Aorta (tissue), 5 donors: Measurements from ENCODE around the gene BPTF. TPM values are rescaled to one million over a fixed set of nuclear protein-coding genes. Genes with fewer than 3 reads are reported as not detected.
"Not testable (repeated sequence)": the region's sequence is repeated elsewhere in the genome, so short reads cannot be mapped to it uniquely, and the experiment has no call there.

Source experiments
- ATAC-seq: fragments of 200-7000 bp; cut with Tn5 transposase; one replicate; pipeline ENCODE4 v1.9.1; 2022; ENCODE audit warnings: moderate library complexity; ENCODE audit not compliant: low FRiP score
- DNase-seq, 2 donors: peaks; one replicate each; pipeline ENCODE4 v3.0.0-alpha.2; 2020
- H3K27ac ChIP-seq, 2 donors: one replicate each; pipeline ENCODE4 v1.5.1; 2013; ENCODE audit warnings: low read length in 2 of 2, mild to moderate bottlenecking in 2 of 2, moderate library complexity in 2 of 2, control low read depth in 1 of 2, inconsistent platforms in 1 of 2, low read depth in 1 of 2
- H3K27me3 ChIP-seq, 2 donors: one replicate each; pipeline ENCODE4 v1.6.1; 2013; ENCODE audit warnings: control low read depth in 1 of 2, low read length in 1 of 2, mild to moderate bottlenecking in 1 of 2, moderate library complexity in 1 of 2; ENCODE audit not compliant: insufficient read depth in 2 of 2, control insufficient read depth in 1 of 2
- H3K36me3 ChIP-seq, 2 donors: one replicate each; pipeline ENCODE4 v1.6.1; 2013; ENCODE audit warnings: control low read depth in 1 of 2, low read length in 1 of 2, mild to moderate bottlenecking in 1 of 2; ENCODE audit not compliant: insufficient read depth in 2 of 2, control insufficient read depth in 1 of 2
- H3K4me1 ChIP-seq, 2 donors: one replicate each; pipeline ENCODE4 v1.6.1; 2013; ENCODE audit warnings: low read length in 2 of 2, control low read depth in 1 of 2, mild to moderate bottlenecking in 1 of 2, moderate library complexity in 1 of 2; ENCODE audit not compliant: insufficient read depth in 2 of 2, control insufficient read depth in 1 of 2
- H3K4me3 ChIP-seq, 2 donors: one replicate each; pipeline ENCODE4 v1.5.1; 2013; ENCODE audit warnings: low read length in 2 of 2, control low read depth in 1 of 2, mild to moderate bottlenecking in 1 of 2
- H3K9me3 ChIP-seq: one replicate; pipeline ENCODE4 v1.6.1; 2013; ENCODE audit warnings: mild to moderate bottlenecking, low read length; ENCODE audit not compliant: control insufficient read depth
- WGBS, 2 donors: extraction: QIAGEN DNeasy Blood & Tissue Kit; methylation state at CpG; one replicate each; pipeline ENCODE4 v1.1.7; 2013; 5-methylcytosine and 5-hydroxymethylcytosine counted together
- intact Hi-C, 2 donors: fragments of 100-400 bp; cut with DNase I; formaldehyde crosslinking; loops; one replicate each; pipeline versions ENCODE4 v1.14.2 to v1.15.0; 2022
- polyA plus RNA-seq, 2 donors: library from polyadenylated mRNA; stranded (reverse); fragments of 200-250 nt; gene quantifications; one replicate each; pipeline ENCODE4 v1.2.3, GENCODE V29; 2013
- total RNA-seq, 2 donors: library from RNA; stranded (reverse); fragmentation: NEBNext Ultra II Directional; extraction: Animal tissue kit (Norgen Biotek cat#: 25700); gene quantifications; one replicate each; pipeline ENCODE4 v1.2.1, GENCODE V29; 2021
- donor health status: healthy with polysubstance abuse.
- donor health status: Bipolar disorder and iron deficiency.
- donor health status: DM: no; HTN: no; CAD: no.
- donor health status: DM: no; HTN: no; CAD: no.
- donor health status: DM: yes; HTN: yes; CAD: no.

BPTF gene
- total and polyA plus RNA-seq, 4 donors, result 17.8 to 121 (median 54.2) TPM

DNA sequence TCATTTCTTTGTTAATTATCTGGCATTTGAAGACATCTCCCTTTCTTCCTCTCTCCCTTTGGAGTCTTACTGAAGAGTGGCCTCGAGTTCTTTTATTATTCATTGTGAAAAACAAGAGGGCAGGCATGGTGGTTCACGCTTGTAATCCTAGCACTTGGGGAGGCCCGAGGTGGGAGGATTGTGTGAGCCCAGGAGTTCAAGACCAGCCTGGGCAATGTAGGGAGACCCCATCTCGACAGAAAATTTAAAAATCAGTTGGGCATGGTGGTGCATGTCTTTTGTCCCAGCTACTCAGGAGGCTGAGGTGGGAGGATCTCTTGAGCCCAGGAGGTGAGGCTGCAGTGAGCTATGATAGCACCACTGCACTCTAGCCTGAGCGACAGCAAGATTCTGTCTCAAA lies 20.1 kb downstream of the BPTF start:
- H3K27ac ChIP-seq, result no peak overlapping the region
- ATAC-seq (no peak), DNase-seq (no peak)
- intact Hi-C loops, result no loop called here
- no peaks in the 10 kb centered on the region for H3K27me3 ChIP-seq
- no peak overlapping the region for H3K4me3 ChIP-seq
- no peaks in the 10 kb centered on the region for H3K36me3 ChIP-seq
- 88 to 95% methylated on average over 5 of the region's 5 CpGs for WGBS, 2 donors
- H3K9me3 ChIP-seq, result no peaks in the 10 kb centered on the region
- H3K4me1 ChIP-seq, result no peaks in the 10 kb centered on the region

DNA sequence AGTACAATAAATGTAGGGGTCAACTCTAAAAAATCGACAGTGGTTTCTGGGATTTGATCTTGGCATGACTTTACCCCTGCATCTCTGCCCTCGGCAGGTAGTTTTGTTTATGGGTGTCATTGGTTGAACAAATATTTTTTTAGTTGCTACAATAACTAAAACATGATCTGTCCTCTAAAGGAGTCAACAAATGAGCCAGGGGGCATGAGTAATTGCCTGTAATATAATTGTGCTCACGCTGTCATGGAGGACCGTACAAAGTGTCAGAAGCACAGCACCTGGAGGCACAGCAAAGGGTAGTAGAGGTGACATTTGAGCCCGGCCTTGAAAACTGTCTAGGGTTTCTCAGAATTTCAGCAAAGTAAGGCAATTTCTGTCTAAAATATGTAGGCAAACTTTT lies 22.9 kb downstream of the BPTF start:
- ATAC-seq, H3K27ac ChIP-seq, intact Hi-C loops, H3K4me3 ChIP-seq, H3K27me3 ChIP-seq, H3K4me1 ChIP-seq, H3K9me3 ChIP-seq, DNase-seq, H3K36me3 ChIP-seq: not testable (repeated sequence)
- 90 to 93% methylated on average over 5 of the region's 5 CpGs for WGBS, 2 donors

DNA sequence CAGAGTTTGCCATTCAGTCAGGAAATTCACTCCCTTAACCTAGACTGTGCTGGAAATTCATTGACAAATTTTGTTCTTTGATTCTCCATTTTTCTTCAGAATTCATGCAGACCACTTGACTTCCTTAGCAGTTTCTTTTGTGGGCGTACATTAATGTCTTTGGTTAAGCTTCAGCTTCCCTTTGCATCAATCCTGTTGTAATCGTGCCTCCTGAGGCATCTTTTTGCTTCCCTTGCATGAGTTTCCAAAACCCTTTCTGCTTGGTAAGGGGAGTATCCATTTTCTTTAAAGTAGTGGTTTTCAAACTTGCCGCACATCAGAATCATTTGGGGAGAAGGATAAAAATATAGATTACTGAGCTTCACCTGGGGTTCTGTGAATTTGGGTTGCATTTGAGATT lies 23.5 kb downstream of the BPTF start:
- H3K4me3 ChIP-seq, H3K27me3 ChIP-seq, H3K4me1 ChIP-seq, DNase-seq, ATAC-seq, H3K36me3 ChIP-seq, H3K9me3 ChIP-seq, intact Hi-C loops, H3K27ac ChIP-seq: not testable (repeated sequence)
- 94% methylated on average over 3 of the region's 3 CpGs for WGBS, 2 donors

DNA sequence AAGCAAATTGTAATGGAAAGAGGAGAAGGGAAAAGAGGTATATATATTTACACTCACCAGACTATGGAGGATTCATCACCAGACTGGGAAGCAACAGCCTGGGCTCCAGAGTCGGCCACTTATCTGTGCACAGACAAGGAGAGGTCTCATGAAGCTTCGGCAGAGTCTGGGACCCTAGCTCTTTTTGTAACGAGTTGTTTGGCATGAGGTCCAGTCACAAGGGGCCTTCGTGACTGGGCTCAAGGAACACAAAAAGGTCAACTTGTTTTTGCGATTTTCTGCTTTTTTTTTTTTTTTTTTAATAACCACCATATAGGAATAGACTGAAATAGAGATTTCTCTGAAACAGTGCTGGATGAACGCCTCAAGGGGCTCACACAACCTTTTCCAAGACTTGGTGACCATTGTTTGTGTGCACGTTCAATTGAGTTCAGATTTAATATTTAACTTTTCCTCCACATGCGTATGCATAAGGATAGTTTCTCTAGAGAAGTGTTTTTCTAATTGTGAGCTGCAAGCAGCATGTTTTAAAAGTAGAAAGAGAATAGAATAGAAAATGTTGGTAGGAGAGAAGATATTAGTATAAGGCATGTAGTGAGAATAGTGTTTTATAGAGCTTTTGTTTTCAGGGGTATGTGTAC lies 25.8 kb downstream of the BPTF start:
- Histone ChIP-seq H3K4me3 (no peak overlapping the region), H3K36me3 (peaks cover 0 to 2% of the 10 kb centered on the region in 2 donors), H3K9me3 (no peaks in the 10 kb centered on the region), H3K27me3 (no peaks in the 10 kb centered on the region), H3K4me1 (no peaks in the 10 kb centered on the region), H3K27ac (no peak overlapping the region)
- no peak for ATAC-seq
- DNase-seq, result no peak
- 69 to 76% methylated on average over 8 of the region's 8 CpGs for WGBS, 2 donors
- intact Hi-C loops, result no loop called here

DNA sequence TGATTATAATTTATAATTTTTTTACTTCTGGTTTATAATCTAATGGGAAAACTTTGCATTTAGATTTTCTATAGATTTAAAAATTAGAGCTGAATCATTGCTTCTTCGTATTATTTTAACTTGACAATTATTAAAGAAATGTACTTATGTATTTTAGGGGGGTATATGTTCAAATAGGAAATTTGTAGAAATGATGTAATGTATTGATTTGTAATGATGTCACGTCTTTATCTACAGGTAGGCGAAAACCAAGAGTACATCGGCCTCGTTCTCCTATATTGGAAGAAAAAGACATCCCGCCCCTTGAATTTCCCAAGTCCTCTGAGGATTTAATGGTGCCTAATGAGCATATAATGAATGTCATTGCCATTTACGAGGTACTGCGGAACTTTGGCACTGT lies 28.4 kb downstream of the BPTF start:
- H3K36me3 ChIP-seq, result peaks cover 0 to 2% of the 10 kb centered on the region in 2 donors
- H3K4me1 ChIP-seq, result no peaks in the 10 kb centered on the region
- H3K4me3 ChIP-seq, result no peak overlapping the region
- 93 to 94% methylated on average over 8 of the region's 8 CpGs for WGBS, 2 donors
- H3K9me3 ChIP-seq, result no peaks in the 10 kb centered on the region
- no peaks in the 10 kb centered on the region for H3K27me3 ChIP-seq
- H3K27ac ChIP-seq, result no peak overlapping the region
- DNase-seq (no peak), ATAC-seq (no peak)
- intact Hi-C loops, result no loop called here

DNA sequence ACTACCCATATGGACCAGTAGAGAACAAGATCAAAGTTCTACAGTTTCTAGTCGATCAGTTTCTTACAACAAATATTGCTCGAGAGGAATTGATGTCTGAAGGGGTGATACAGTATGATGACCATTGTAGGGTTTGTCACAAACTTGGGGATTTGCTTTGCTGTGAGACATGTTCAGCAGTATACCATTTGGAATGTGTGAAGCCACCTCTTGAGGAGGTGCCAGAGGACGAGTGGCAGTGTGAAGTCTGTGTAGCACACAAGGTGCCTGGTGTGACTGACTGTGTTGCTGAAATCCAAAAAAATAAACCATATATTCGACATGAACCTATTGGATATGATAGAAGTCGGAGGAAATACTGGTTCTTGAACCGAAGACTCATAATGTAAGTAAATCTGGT lies 29.1 kb downstream of the BPTF start:
- ATAC-seq, result no peak
- Histone ChIP-seq H3K4me1 (no peaks in the 10 kb centered on the region), H3K27ac (no peak overlapping the region), H3K27me3 (no peaks in the 10 kb centered on the region), H3K36me3 (peaks cover 0 to 2% of the 10 kb centered on the region in 2 donors), H3K9me3 (no peaks in the 10 kb centered on the region), H3K4me3 (no peak overlapping the region)
- DNase-seq, result no peak
- WGBS, 2 donors, result 87 to 94% methylated on average over 6 of the region's 6 CpGs
- intact Hi-C loops, result no loop called here

DNA sequence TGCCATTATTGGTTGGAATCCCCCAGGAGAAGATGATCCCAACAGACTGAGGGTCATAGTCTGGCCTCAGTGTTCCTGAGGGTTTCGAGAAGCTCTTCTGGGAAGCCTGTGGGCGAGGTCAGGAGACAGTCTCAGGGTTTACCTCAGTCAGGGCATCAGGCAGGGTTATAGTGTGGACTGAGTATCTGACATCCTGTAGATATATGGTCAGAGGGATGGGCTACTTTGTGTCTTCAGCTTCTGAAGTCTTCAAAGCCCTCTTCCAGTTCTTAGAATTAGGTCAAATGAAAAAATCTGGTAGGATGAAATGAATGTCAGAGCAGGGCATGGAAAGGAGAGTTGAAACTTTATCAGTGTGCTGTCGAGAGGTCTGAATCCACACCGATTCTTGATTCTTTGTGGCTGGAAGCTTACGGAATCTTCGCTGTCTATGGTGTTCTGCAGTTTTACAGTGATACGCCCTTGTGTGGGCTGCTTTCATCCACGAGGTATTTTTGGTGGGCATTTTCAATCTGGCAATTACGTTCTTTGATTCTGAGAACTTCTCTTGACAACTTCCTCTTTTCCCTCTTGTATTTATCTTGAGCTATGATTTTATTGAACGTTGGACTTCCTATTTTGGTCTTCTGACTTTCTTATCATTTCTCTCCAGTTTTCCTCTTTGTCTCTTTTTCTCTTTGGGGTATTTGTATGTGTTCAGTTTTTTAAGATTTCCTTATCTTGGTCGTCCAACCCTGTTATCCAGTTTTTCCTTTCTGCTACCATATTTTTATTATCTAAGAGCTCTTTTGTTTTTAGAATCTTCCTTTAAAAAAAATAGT lies 30.4 kb downstream of the BPTF start:
- DNase-seq (no peak), ATAC-seq (no peak)
- no peaks in the 10 kb centered on the region for H3K4me1 ChIP-seq
- H3K36me3 ChIP-seq, result peaks cover 0 to 2% of the 10 kb centered on the region in 2 donors
- H3K9me3 ChIP-seq, result no peaks in the 10 kb centered on the region
- no peak overlapping the region for H3K4me3 ChIP-seq
- no peak overlapping the region for H3K27ac ChIP-seq
- 76 to 78% methylated on average over 11 of the region's 11 CpGs for WGBS, 2 donors
- H3K27me3 ChIP-seq, result no peaks in the 10 kb centered on the region
- intact Hi-C loops, result no loop called here

DNA sequence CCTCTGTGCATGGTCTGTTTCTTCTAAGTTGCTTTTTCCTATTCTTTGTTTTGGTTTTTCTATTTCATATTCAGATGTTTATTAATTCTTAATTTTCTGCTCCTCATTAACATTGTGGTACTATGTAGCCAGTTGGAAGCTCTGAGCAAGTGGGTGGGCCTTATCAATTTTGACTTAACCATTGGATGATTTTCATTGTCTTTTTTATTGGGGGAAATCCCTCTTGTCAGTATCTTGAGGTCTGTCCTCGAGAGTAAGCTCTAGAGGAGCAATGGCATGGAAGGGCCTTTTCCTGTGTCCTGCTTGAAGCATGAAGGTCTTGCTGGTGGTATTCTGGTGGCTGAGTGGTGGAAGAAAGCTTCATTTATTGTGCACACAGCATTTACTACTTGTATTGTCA lies 31.1 kb downstream of the BPTF start:
- DNase-seq, H3K4me1 ChIP-seq, H3K36me3 ChIP-seq, H3K27ac ChIP-seq, ATAC-seq, H3K27me3 ChIP-seq, intact Hi-C loops, H3K9me3 ChIP-seq, H3K4me3 ChIP-seq: not testable (repeated sequence)
- WGBS, 2 donors, result 61 to 79% methylated on average over 1 of the region's 1 CpG
